HG03378 (cell line): ENCODE results near the gene ROCK2.
A peak's percentile ranks its signal among the peaks of the same experiment; 100 is the strongest.

Experiments
- ATAC-seq: cut with Tn5 transposase; IDR thresholded peaks from one replicate; pipeline ENCODE4 v1.9.1; 2021; ENCODE audit warnings: mild to moderate bottlenecking, moderate library complexity; ENCODE audit not compliant: unreplicated experiment

ROCK2 gene

GRCh38 chr2:11344342-11344955 is at the start of gene ROCK2:
ROCK2 (minus strand) TSS chr2:11344636; CDS start chr2:11344136, 500 bp downstream.
- ATAC-seq: peak; percentile 36

DNA sequence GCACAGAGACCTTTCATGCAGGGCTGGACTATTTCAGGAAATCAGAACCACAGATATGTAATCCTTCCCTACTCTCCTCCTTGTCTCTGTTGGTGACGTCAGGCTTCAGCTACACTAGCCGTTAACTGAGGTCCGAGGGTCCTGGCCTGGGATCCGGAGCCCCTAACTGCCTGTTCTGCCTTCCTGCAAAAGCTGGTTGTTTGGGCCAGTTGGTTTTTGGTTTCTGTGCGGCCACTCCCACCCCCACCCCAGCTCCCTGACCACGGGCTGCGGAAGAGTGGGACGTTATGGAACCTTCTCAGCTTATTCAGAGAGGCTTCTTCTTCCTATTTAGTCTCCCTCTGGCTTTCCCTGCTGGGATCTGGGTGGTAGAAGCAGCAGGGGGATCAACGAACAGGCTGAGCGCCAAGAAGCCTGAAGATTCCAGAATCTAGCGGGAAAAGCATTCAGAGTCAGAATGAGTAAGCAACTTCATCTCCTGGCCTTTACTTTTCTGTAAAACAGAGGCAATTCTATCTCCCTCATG is 49.3 kb upstream of the ROCK2 start:
- ATAC-seq: no peak

DNA sequence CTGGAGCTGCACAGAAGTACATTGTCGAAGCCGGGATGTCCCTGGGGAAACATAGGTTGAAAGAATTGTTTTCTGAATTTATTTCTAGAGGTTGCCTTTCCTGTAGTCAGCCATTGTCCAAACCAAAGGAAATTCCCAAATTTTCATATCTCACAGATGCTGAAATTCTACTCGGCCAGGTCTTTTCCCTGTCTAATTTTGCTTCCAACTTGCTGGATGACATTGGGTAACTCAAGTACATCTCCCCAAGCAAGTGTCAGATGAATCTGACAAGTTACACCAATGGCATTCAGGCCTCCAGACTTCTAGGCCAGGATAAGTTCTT is 47.5 kb upstream of the ROCK2 start:
- no peak for ATAC-seq

- no peak for ATAC-seq
These were observed 45.9 kb upstream of the ROCK2 start for GRCh38 chr2:11390399-11390658.

DNA sequence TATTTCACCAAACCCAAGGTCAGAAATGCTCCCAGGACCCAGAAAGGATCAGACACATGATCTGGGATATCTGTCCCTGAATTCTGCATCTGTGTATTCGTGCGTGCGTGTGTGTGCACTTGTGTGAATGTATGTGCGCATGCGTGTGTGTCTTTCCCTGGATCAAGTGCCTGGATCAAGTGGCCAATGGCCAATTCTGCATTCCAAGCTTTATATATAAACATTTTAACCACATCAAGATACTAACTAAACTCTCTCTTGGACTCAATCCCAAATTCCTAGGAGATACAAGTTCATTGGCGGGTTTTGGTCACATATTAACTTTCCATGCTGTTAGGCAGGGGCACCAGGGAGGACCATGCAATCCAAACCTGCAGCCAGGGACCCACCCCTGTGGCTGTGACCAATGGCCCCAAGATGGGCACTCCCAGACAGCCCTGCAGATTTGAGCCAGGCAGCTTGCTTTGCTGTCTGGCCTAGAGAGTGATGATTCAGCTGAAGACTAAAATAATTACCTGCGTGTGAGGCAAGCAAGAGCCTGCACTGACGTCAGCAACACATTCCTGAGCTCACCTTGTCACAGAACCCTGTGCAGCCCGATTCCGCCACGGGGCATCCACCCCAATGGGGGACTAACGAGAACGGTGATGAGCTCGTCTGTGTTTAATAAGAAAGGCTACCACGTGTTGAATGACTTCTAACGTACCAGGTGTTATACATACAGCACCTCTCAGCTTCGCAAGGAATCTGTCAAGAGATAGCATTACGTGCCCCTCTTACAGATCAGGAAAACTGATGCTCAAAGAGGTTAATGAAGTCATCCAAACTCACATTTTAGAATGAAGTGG is 45.3 kb upstream of the ROCK2 start:
- no peak for ATAC-seq

DNA sequence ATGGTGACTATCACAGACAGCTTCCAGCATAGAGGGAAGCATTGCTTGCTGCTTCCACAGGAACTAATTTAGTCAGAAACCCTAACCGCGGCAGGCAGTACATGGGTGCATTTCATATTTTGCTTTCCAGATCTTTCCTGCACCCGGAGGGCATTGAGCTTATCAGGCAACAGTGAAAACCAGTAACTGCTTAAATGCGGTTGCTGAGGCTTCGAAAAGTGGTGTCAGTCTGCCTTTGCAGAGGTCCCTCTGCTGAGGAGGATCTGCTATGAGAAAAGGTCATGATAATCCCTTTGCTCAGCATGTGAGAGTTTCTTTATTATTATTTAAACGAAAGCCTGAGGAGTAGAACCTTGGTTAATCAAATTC is 44.6 kb upstream of the ROCK2 start:
- no peak for ATAC-seq

- no peak for ATAC-seq
These were observed 44.0 kb upstream of the ROCK2 start for GRCh38 chr2:11388262-11389051.

- no peak for ATAC-seq
These were observed 43.4 kb upstream of the ROCK2 start for GRCh38 chr2:11387843-11388242.

- no peak for ATAC-seq
These were observed 42.6 kb upstream of the ROCK2 start for GRCh38 chr2:11387100-11387390.

DNA sequence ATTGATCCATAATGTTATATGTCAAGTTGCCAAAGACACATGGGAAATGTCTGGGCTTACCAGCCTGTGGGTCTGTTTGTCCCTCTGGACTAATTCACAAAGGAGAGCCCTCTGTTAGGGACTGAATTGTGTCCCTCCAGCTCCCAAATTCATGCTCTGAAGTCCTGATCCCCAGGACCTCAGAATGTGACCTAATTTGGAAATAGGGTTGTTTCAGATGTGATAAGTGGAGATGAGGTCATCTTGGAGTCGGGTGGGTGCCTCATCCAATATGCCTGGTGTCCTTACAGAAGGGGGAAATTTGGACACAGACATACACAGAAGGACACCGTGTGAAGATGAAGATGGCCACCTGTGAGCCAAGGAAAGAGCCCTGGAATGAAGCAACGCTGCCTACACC is 41.4 kb upstream of the ROCK2 start:
- ATAC-seq: no peak

GRCh38 chr2:11385216-11385615 is 40.8 kb upstream of the ROCK2 start:
- ATAC-seq: no peak

DNA sequence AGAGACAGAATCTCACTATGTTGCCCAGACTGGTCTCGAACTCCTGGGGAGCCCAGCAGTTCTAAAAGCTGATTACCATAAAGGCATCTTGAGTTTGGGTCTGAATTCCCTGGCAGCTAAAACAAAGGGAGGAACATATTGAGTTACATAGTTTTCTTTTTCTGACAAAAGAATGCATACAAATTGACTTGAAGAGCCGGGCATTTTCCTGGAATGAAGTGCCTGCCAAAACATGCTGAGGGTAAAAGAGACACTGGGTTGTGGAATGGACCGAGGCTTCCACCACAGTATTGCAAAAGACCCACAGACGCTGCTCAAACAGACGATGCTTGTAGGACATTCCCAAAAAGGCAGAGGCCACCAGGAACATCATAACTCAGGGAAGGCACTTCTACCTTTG is 35.1 kb upstream of the ROCK2 start:
- no peak for ATAC-seq

DNA sequence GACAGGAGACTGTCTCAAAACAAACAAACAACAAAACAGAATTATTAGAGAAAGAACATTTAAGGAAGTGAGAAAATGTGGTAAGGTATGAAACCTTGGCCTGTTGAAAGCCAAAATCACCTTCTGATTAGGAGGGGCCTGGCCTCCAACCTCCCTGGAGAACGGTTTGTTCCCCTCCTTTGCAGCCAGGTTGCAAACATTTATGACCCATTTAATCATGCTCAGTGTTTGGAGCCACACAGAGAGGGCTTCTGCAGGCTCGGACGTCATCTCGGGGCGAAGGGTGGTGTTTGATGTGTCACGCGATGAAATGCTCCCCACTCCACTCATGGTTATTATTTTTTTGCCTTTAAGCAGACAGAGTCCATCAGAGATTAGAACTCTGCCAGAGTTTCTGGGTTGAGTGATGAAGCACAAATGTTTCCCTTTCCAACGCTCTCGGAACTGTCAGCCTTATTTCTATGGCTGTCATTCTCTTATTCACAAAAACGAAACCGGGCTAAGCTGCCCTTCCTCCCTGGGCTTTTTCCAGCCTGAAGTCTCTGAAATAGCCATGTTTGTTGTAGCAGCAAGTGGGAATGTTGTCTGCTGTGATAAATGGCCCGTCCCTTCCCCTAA is 33.6 kb upstream of the ROCK2 start:
- peak; percentile 85 for ATAC-seq

DNA sequence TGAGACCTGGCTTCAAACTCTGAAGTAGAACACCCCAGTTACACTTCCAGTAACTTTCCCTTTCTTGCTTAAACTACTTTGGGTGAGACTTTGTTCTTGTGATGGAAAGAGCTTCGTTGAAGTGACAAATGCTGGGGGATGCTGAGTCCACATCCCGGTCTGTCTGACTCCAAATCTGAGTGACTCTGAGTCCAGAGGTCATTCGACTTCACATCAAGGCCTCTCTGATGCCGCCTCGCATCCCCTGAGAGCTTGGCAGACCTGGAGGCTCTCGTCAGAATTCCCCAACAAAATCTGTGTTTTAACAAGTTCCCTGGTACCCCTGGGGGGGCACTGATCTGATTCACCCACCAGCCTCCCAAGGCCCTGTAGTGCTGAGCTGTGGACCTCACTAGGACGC is 31.6 kb upstream of the ROCK2 start:
- no peak for ATAC-seq

- no peak for ATAC-seq
These were observed 31.2 kb upstream of the ROCK2 start for GRCh38 chr2:11375689-11376027.

- ATAC-seq: no peak
These were observed 30.7 kb upstream of the ROCK2 start for GRCh38 chr2:11375025-11375688.

DNA sequence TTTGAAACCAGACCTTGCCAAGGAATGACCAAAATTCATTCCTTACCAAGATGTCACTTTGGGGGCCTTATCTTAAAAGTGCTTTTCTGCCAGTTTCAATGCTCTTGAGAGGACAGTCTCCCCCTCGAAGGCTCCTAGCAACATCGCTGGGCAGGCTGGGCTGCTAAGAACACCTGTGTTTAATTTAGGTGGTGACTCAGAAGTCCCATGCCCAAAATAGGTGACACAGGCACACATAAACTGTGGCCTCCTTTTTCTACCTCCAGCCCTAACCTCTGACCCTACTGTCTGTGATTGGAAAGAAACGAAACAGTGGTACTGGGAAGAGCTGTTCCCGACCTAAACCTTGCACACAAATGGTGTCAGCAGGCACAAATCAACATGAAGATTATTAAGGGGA is 28.7 kb upstream of the ROCK2 start:
- ATAC-seq: no peak

DNA sequence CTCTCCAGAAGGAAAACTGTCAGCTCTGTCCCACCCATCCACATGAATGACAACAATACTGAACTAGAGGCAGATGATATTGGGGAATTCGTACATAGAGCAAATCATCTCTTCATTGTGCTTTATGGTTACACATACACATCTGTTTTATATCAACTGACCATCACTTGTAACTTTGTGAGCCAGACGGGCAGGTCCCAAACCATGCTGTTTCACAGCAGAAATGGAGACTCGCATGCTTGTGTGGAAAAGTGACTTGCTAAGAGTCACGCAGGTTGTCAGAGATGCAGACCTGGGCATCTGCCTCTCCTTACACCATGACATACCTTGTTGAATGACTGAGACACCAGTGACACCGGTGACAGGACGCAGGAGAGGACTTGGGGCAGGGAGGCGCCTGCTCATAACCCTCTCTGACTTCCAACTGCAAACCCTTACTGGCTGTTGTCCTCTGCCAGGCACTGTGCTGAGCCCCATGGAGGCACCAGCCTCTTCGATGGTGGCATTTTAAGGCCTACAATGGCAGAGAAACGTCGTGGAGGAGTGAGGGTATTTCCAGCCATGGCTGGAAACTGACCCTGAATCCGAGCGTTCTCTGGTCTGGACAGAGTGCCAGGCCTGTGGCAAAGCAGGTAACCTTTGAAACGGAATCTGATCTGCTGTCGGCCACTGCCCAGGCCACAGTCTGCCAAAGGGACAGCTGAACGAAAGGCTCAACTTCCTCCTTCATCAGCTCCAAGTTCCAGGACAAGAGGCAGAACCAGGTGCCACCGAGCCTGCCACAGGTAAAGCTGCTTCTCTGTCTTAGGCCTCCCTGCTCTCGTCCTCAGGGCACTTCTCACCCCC is 26.9 kb upstream of the ROCK2 start:
- ATAC-seq: no peak

GRCh38 chr2:11370377-11371091 is 26.1 kb upstream of the ROCK2 start:
- no peak for ATAC-seq

GRCh38 chr2:11368059-11368572 is 23.7 kb upstream of the ROCK2 start:
- ATAC-seq: no peak
